Tibial nerve (tissue), 4 donors: ENCODE results near the gene TNFRSF12A. TPM values are rescaled to one million over a fixed set of nuclear protein-coding genes. Genes with fewer than 3 reads are reported as not detected.

Experiments used
- DNase-seq, 2 donors: peaks; one replicate each; pipeline ENCODE4 v3.0.0-alpha.2; 2019; ENCODE audit warnings: low spot score in 2 of 2
- H3K27ac ChIP-seq, 4 donors: fragments of 200-600 bp; sonication (generic) in 3 of 4; one replicate each; pipeline ENCODE4 v1.5.1; 2017 to 2019; ENCODE audit warnings: mild to moderate bottlenecking in 1 of 4
- H3K27me3 ChIP-seq, 2 donors: fragments of 200-600 bp; sonication (generic) in 1 of 2; one replicate each; pipeline versions ENCODE4 v1.5.1 to v1.6.0; 2017 to 2019
- H3K36me3 ChIP-seq, 3 donors: fragments of 200-600 bp; sonication (generic); one replicate each; pipeline ENCODE4 v1.5.1; 2018 to 2019
- H3K4me1 ChIP-seq, 4 donors: fragments of 200-600 bp; sonication (generic) in 3 of 4; one replicate each; pipeline ENCODE4 v1.5.1; 2017 to 2019
- H3K4me3 ChIP-seq, 4 donors: fragments of 200-600 bp; sonication (generic) in 3 of 4; one replicate each; pipeline ENCODE4 v1.5.1; 2017 to 2019; ENCODE audit warnings: mild to moderate bottlenecking in 1 of 4, moderate library complexity in 1 of 4
- H3K9me3 ChIP-seq, 4 donors: fragments of 200-600 bp; sonication (generic) in 3 of 4; one replicate each; pipeline ENCODE4 v1.5.1; 2017 to 2019
- EP300 ChIP-seq, 2 donors: sonication (generic); formaldehyde crosslinking; IDR thresholded peaks; one replicate each; pipeline ENCODE4 v1.6.1; 2017; ENCODE audit warnings: antibody characterized with exemption in 2 of 2, mild to moderate bottlenecking in 1 of 2
- POLR2A ChIP-seq, 2 donors: fragments of 450-650 bp; IDR thresholded peaks; one replicate each; pipeline ENCODE4 v1.6.1; 2017; ENCODE audit warnings: antibody characterized with exemption in 2 of 2, mild to moderate bottlenecking in 2 of 2, moderate library complexity in 2 of 2
- WGBS, 2 donors: methylation state at CpG; one replicate each; pipeline ENCODE4 v1.1.5; 2018; 5-methylcytosine and 5-hydroxymethylcytosine counted together
- total RNA-seq, 4 donors: library from RNA; depleted of rRNA; stranded (reverse); fragments of >200 nt; gene quantifications; one replicate each; pipeline ENCODE4 v1.1.0, GENCODE V29; 2016
- TF ChIP-seq, protein P1 (sequence below), 5 experiments: fragments of 200-600 bp in 3 of 5; fragments of 450-650 bp in 2 of 5; sonication (generic) in 3 of 5; IDR thresholded peaks; one replicate each; pipeline ENCODE4 v1.5.1; 2016 to 2019; ENCODE audit warnings: antibody characterized with exemption in 5 of 5, mild to moderate bottlenecking in 3 of 5, moderate library complexity in 2 of 5

The TNFRSF12A gene
- total RNA-seq, 4 donors from 2014 or later: 2.4 to 47.4 (median 11.5) TPM

DNA sequence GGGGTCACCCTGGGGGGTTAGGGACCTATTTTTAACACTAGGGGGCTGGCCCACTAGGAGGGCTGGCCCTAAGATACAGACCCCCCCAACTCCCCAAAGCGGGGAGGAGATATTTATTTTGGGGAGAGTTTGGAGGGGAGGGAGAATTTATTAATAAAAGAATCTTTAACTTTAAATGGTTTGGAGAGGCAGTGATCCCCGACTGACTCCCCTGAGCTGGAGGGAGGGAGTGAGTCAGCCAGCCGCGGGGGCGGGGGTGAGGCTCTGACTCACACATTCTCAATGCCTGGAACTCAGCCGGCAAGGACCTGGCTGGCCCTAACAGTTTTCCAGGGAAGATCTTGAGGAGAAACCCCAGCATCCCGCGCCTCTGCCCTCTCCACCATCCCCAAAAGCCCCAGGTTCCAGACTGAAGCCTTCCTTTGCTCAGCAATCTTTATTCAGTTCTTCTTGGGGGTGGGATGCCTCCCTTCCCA, 2.1 kb downstream of the TNFRSF12A start:
- 2 to 9% methylated on average over 8 of the region's 8 CpGs for WGBS, 2 donors
- Histone ChIP-seq H3K36me3 (peaks cover 0 to 20% (median 5%) of the 10 kb centered on the region in 3 donors), H3K4me1 (peaks cover 0 to 67% (median 31%) of the 10 kb centered on the region in 4 donors), H3K27me3 (peaks cover 0 to 20% of the 10 kb centered on the region in 2 donors), H3K4me3 (peak overlapping the region in 3 of 4 donors; percentile 42 to 65 (median 62)), H3K9me3 (no peaks in the 10 kb centered on the region), H3K27ac (peak overlapping the region; percentile 78 to 99 (median 95))
- TF ChIP-seq EP300 (IDR thresholded peaks at IDR 0.05) (peak in 1 of 2 donors; percentile 81), POLR2A (IDR thresholded peaks at IDR 0.05) (no peak)
- peak; percentile 84 to 87 for DNase-seq

DNA sequence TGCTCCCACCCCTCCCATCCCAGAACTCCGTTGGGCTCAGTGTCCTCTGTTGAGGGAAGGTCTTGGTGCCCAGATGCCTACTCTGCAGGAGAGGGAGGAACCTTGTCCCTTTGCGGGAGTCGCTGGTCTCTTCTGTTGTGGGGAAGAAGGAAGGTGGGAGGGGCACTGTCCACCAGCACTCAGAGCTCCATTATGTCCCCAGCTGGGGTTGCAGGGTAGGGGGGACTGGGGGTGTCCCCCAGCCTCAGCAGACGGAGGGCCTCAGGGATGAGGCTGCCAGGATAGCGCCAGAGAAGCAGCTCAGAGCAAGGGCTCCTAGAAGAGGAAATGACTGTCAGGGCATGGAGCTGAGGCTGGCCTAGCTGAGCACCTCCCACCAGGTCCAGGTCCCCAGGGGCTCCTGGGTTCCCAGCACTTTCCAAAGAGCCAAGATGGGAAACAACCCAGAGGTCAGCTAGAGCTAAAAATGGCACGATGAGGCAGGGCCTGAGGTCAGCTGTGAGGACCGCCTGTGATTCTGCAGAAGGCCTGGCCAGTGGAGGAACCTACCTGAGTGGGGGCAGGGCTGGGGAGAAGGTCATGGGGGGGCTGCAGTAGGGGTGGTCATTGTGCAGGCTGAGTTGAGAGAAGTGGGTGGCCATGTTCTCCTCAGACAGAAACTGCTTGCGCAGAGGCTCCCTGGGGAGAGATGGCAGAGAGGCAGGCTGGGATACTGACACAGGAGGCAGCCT, 2.7 kb downstream of the TNFRSF12A start:
- Histone ChIP-seq H3K36me3 (peaks cover 0 to 22% (median 5%) of the 10 kb centered on the region in 3 donors), H3K27me3 (peaks cover 0 to 14% of the 10 kb centered on the region in 2 donors), H3K27ac (peak overlapping the region; percentile 78 to 99 (median 95)), H3K9me3 (no peaks in the 10 kb centered on the region), H3K4me3 (peak overlapping the region; percentile 62 to 68 (median 65)), H3K4me1 (peaks cover 0 to 64% (median 31%) of the 10 kb centered on the region in 4 donors)
- 14 to 17% methylated on average over 8 of the region's 8 CpGs for WGBS, 2 donors
- TF ChIP-seq POLR2A (IDR thresholded peaks at IDR 0.05) (no peak), EP300 (IDR thresholded peaks at IDR 0.05) (no peak)
- TF ChIP-seq, protein P1, sequence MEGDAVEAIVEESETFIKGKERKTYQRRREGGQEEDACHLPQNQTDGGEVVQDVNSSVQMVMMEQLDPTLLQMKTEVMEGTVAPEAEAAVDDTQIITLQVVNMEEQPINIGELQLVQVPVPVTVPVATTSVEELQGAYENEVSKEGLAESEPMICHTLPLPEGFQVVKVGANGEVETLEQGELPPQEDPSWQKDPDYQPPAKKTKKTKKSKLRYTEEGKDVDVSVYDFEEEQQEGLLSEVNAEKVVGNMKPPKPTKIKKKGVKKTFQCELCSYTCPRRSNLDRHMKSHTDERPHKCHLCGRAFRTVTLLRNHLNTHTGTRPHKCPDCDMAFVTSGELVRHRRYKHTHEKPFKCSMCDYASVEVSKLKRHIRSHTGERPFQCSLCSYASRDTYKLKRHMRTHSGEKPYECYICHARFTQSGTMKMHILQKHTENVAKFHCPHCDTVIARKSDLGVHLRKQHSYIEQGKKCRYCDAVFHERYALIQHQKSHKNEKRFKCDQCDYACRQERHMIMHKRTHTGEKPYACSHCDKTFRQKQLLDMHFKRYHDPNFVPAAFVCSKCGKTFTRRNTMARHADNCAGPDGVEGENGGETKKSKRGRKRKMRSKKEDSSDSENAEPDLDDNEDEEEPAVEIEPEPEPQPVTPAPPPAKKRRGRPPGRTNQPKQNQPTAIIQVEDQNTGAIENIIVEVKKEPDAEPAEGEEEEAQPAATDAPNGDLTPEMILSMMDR (IDR thresholded peaks at IDR 0.05): no peak
- DNase-seq: no peak

DNA sequence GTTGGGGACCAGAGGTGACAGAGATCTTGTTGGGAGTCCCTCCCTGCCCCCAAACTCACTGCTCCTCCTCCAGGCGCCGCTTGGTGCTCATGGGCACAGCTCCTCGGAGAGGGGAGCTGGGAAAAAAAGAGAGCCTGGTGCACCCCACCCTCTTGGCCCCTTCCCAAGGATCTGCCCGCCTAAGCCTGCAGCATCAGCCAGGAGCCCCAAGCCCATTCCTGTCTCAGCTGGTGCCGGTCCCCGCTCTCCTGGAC, 3.2 kb downstream of the TNFRSF12A start:
- Histone ChIP-seq H3K4me3 (peak overlapping the region; percentile 62 to 68 (median 65)), H3K27ac (peak overlapping the region; percentile 75 to 99 (median 95)), H3K36me3 (peaks cover 0 to 22% (median 5%) of the 10 kb centered on the region in 3 donors), H3K27me3 (peaks cover 0 to 9% of the 10 kb centered on the region in 2 donors), H3K9me3 (no peaks in the 10 kb centered on the region), H3K4me1 (peaks cover 0 to 64% (median 35%) of the 10 kb centered on the region in 4 donors)
- TF ChIP-seq POLR2A (IDR thresholded peaks at IDR 0.05) (no peak), EP300 (IDR thresholded peaks at IDR 0.05) (no peak)
- TF ChIP-seq, protein P1 (IDR thresholded peaks at IDR 0.05): no peak
- DNase-seq: no peak
- WGBS, 2 donors: 2 to 8% methylated on average over 6 of the region's 6 CpGs

DNA sequence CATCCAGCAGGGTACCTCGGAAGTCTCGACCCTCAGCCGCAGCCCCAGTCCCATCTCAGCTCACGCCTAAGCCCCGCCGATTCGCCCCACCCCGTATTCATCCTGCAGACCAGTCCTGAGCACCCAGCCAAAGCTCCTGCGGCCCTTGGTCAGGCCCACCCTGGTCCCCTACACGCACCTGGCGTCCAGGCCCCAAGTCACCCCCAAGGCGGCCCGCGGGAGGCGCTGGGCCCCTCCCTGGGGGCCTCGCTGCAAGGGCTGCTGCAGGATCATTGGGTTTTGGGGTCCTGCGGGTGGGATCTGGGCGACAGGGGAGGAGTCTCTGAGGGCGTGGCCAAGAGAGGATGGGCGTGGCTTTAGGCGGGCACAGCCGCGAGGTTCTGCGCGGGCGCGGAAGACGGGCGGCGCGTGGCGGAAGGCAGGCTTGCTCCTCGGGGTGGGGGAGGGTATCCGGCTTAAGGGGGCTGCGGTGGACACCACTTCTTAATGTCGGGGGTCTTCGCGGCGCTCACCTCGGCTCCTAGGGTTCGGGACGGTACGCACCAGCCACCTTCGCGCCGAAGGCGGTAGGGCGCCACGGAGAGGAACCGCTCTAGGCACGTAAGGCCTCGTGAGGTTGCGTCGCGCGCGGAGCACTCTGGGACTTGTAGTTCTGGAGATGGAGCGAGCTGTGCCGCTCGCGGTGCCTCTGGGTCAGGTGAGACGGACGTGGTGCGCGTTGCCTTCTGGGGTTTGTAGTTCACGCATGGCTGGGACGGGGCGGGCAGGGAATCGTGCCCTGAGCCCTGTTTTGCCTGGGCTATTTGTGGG, 3.7 kb downstream of the TNFRSF12A start, which contains the start of the genes HCFC1R1 and THOC6:
Gene HCFC1R1, minus strand, starts transcription at position 274 of the 810 bp plus-strand sequence. Its CDS starts 1 bp downstream, at position 273.
Gene THOC6, plus strand, starts transcription at position 367 of the 810 bp plus-strand sequence. Its CDS starts 292 bp downstream, at position 659.
- Histone ChIP-seq H3K4me1 (peaks cover 0 to 68% (median 41%) of the 10 kb centered on the region in 4 donors), H3K36me3 (peaks cover 0 to 22% (median 5%) of the 10 kb centered on the region in 3 donors), H3K27me3 (peaks cover 0 to 8% of the 10 kb centered on the region in 2 donors), H3K9me3 (no peaks in the 10 kb centered on the region), H3K4me3 (peak within 1 kb of the TSS; percentile 62 to 68 (median 65)), H3K27ac (peak within 1 kb of the TSS; percentile 78 to 99 (median 95))
- peak; percentile 92 to 95 for DNase-seq
- 0 to 1% methylated on average over 47 to 49 of the region's 69 CpGs for WGBS, 2 donors
- TF ChIP-seq EP300 (IDR thresholded peaks at IDR 0.05) (peak; percentile 87 to 90), POLR2A (IDR thresholded peaks at IDR 0.05) (peak in 1 of 2 donors; percentile 66)
- TF ChIP-seq, protein P1 (IDR thresholded peaks at IDR 0.05): peak in 1 of 5 experiments; percentile 29
